HCT116 (cell line): ENCODE measurements around the gene EMB. TPM values are rescaled to one million over a fixed set of nuclear protein-coding genes. Genes with fewer than 3 reads are reported as not detected.
"Not testable (repeated sequence)": the region's sequence is repeated elsewhere in the genome, so short reads cannot be mapped to it uniquely, and the experiment has no call there.

Experiments
- ATAC-seq: fragments of 200-7000 bp; cut with Tn5 transposase; 2 replicates; pipeline ENCODE4 v1.9.1; 2020; ENCODE audit warnings: mild to moderate bottlenecking, moderate library complexity
- BruUV-seq: library from RNA; stranded (reverse); fragments of 400-500 nt; replicated peaks from 2 replicates; lab custom pipeline; 2021; lab: Mats Ljungman, UMichigan
- CTCF ChIA-PET: fragments of 300-600 bp; sonication (Branson Sonifier 250); formaldehyde crosslinking; loops from one replicate; lab custom pipeline; 2021; ENCODE audit warnings: antibody characterized with exemption; lab: Charles Lee
- POLR2A ChIA-PET: fragments of 300-600, 350-600 bp; sonication (Branson Sonifier 250); formaldehyde crosslinking; loops from one replicate; lab custom pipeline; 2021; ENCODE audit warnings: antibody characterized with exemption; lab: Charles Lee
- RAD21 ChIA-PET, 2 experiments: fragments of 300-600 bp; sonication (Branson Sonifier 250); formaldehyde crosslinking; loops; one replicate each; lab custom pipeline; 2023; ENCODE audit warnings: low total read pairs in 2 of 2; ENCODE audit not compliant: uncharacterized antibody in 2 of 2, unreplicated experiment in 2 of 2, low non-redundant PET in 1 of 2; lab: Charles Lee
- DNase-seq: peaks from one replicate; pipeline ENCODE4 v3.0.0-alpha.2; 2010; ENCODE audit warnings: low read depth, low spot score
- H2AFZ ChIP-seq: fragments of 200-600 bp; shearing (Covaris generic), sonication (generic); 2 replicates; pipeline ENCODE4 v1.6.1; 2017; ENCODE audit warnings: low read depth, mixed run types, mixed read lengths, antibody characterized with exemption, low read length; ENCODE audit not compliant: poor library complexity, severe bottlenecking
- H3K27ac ChIP-seq: 2 replicates; pipeline ENCODE4 v1.5.1; 2012; ENCODE audit warnings: low read depth, low read length
- H3K27me3 ChIP-seq: fragments of 200-600 bp; sonication (generic); 2 replicates; pipeline ENCODE4 v1.6.1; 2016; ENCODE audit warnings: mixed run types, low read length, mixed read lengths; ENCODE audit not compliant: insufficient read depth
- H3K36me3 ChIP-seq, 2 experiments: fragments of 200-500 bp in 1 of 2; fragments of 200-600 bp in 1 of 2; sonication (Bioruptor generic) in 1 of 2; sonication (generic) in 1 of 2; 2 replicates each; pipeline versions ENCODE4 v1.5.1 to v1.6.1; 2014 to 2016; ENCODE audit warnings: low read length in 2 of 2, inconsistent platforms in 1 of 2, mixed read lengths in 1 of 2, mixed run types in 1 of 2; ENCODE audit not compliant: insufficient read depth in 2 of 2, control insufficient read depth in 1 of 2
- H3K4me1 ChIP-seq, 2 experiments: fragments of 200-600 bp in 1 of 2; sonication (generic) in 1 of 2; 2 replicates each; pipeline versions ENCODE4 v1.5.1 to v1.6.1; 2012 to 2017; ENCODE audit warnings: low read length in 2 of 2, inconsistent platforms in 1 of 2, mild to moderate bottlenecking in 1 of 2, mixed read lengths in 1 of 2, mixed run types in 1 of 2, moderate library complexity in 1 of 2; ENCODE audit not compliant: insufficient read depth in 2 of 2, control insufficient read depth in 1 of 2
- H3K4me2 ChIP-seq: fragments of 200-600 bp; sonication (generic); 2 replicates; pipeline ENCODE4 v1.6.1; 2017; ENCODE audit warnings: mixed run types, low read length, mixed read lengths
- H3K4me3 ChIP-seq, 2 experiments: fragments of 200-600 bp in 1 of 2; sonication (generic) in 1 of 2; replicated peaks in 1 of 2; 2 replicates each; pipeline ENCODE4 v1.5.1; 2011 to 2016; ENCODE audit warnings: low read length in 2 of 2, control low read depth in 1 of 2, low read depth in 1 of 2, mild to moderate bottlenecking in 1 of 2, mixed read lengths in 1 of 2, mixed run types in 1 of 2
- H3K79me2 ChIP-seq: fragments of 200-600 bp; sonication (generic); 2 replicates; pipeline ENCODE4 v1.6.1; 2017; ENCODE audit warnings: mild to moderate bottlenecking, mixed run types, low read length, moderate library complexity, mixed read lengths; ENCODE audit not compliant: insufficient read depth
- H3K9ac ChIP-seq: fragments of 200-600 bp; sonication (generic); 2 replicates; pipeline ENCODE4 v1.6.1; 2016; ENCODE audit warnings: low read length, mixed read lengths
- H3K9me2 ChIP-seq: fragments of 200-600 bp; sonication (generic), shearing (Covaris generic); 2 replicates; pipeline ENCODE4 v1.6.1; 2017; ENCODE audit warnings: mixed run types, mild to moderate bottlenecking, moderate library complexity; ENCODE audit not compliant: insufficient read depth
- H3K9me3 ChIP-seq, 2 experiments: fragments of 200-500 bp in 1 of 2; fragments of 200-600 bp in 1 of 2; sonication (Bioruptor generic) in 1 of 2; sonication (generic) in 1 of 2; 2 replicates each; pipeline ENCODE4 v1.6.1; 2014 to 2017; ENCODE audit warnings: low read length in 2 of 2, mixed read lengths in 2 of 2, inconsistent platforms in 1 of 2, low read depth in 1 of 2, mild to moderate bottlenecking in 1 of 2, mixed run types in 1 of 2, moderate library complexity in 1 of 2; ENCODE audit not compliant: control insufficient read depth in 1 of 2, insufficient read depth in 1 of 2
- H4K20me1 ChIP-seq: fragments of 200-600 bp; sonication (generic), shearing (Covaris generic); 2 replicates; pipeline ENCODE4 v1.6.1; 2017; ENCODE audit warnings: mixed run types, mild to moderate bottlenecking, moderate library complexity; ENCODE audit not compliant: insufficient read depth
- EZH2 ChIP-seq: fragments of 200-600 bp; sonication (generic); IDR thresholded peaks from 2 replicates; pipeline ENCODE4 v1.6.1; 2017; ENCODE audit warnings: antibody characterized with exemption, mixed run types
- SIN3A ChIP-seq: IDR thresholded peaks from 2 replicates; pipeline ENCODE4 v1.6.1; 2012; ENCODE audit warnings: low read depth
- intact Hi-C: fragments of 100-400 bp; cut with micrococcal nuclease; formaldehyde crosslinking; loops from 2 replicates; pipeline ENCODE4 v1.10.0; 2022
- total RNA-seq: library from RNA; stranded (reverse); gene quantifications from one replicate; pipeline ENCODE4 v1.2.1, GENCODE V29; 2021; ENCODE audit not compliant: unreplicated experiment

The EMB gene
- total RNA-seq, 1 experiment from 2014 or later: 15.2 TPM

DNA sequence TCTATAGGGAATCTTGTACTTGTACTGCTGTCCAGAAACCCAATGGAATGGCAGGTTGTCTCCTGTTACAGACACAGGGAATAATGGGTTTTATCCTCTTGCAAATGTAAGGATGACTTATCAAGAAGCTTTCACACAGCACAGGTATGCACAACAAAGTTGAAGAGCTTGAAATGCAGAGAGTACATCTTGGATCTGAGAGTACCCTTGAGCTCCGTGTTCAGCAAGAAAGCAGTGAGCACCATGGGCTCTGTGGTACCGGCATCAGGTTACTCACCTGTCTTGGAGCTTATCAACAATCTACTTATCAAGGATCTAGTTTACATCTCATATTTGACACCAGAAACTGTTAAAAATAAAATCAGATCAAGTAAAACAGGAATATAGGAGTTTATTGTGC lies 22.0 kb upstream of the EMB start:
- DNase-seq (no peak), ATAC-seq (no peak)
- no peaks in the 10 kb centered on the region for H3K36me3 ChIP-seq
- H3K27me3 ChIP-seq: no peaks in the 10 kb centered on the region
- H3K9ac ChIP-seq: no peak overlapping the region
- H3K4me1 ChIP-seq: no peaks in the 10 kb centered on the region
- no peak overlapping the region for H2AFZ ChIP-seq
- H3K79me2 ChIP-seq: no peaks in the 10 kb centered on the region
- H3K4me3 ChIP-seq: no peak overlapping the region
- CTCF ChIA-PET: no interaction called here
- no peak overlapping the region for H3K27ac ChIP-seq
- RAD21 ChIA-PET: no interaction called here
- POLR2A ChIA-PET: no interaction called here
- TF ChIP-seq SIN3A (no peak), EZH2 (no peak)
- intact Hi-C loops: no loop called here
- no TSS peak for BruUV-seq
- no peaks in the 10 kb centered on the region for H4K20me1 ChIP-seq
- no peaks in the 10 kb centered on the region for H3K9me2 ChIP-seq
- no peaks in the 10 kb centered on the region for H3K9me3 ChIP-seq
- no peak overlapping the region for H3K4me2 ChIP-seq

DNA sequence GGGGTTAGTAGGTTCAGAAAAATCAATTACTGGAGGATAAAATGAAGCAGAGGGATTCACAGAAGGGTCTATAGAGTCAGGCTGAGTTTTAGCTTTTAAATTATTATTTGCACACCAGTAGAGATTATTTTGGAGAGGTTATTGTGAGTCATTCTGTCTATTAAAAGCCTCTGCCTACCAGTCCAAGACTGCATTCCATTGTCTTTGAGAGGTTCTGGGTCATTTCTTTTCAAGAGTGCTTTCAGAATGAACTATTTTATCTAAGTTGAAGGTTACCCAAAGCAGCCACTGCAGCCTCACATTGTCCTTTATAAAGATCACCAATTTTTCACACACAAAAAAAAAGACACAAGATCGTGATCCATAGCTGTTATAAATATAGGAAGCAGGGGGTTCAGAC lies 21.5 kb upstream of the EMB start:
- H3K9me2 ChIP-seq, H3K4me1 ChIP-seq, RAD21 ChIA-PET, H3K9me3 ChIP-seq, intact Hi-C loops, H3K9ac ChIP-seq, CTCF ChIA-PET, BruUV-seq, H3K27me3 ChIP-seq, H2AFZ ChIP-seq, H3K79me2 ChIP-seq, H3K36me3 ChIP-seq, POLR2A ChIA-PET, H3K27ac ChIP-seq, H3K4me2 ChIP-seq, H3K4me3 ChIP-seq, DNase-seq, ATAC-seq, H4K20me1 ChIP-seq: not testable (repeated sequence)

DNA sequence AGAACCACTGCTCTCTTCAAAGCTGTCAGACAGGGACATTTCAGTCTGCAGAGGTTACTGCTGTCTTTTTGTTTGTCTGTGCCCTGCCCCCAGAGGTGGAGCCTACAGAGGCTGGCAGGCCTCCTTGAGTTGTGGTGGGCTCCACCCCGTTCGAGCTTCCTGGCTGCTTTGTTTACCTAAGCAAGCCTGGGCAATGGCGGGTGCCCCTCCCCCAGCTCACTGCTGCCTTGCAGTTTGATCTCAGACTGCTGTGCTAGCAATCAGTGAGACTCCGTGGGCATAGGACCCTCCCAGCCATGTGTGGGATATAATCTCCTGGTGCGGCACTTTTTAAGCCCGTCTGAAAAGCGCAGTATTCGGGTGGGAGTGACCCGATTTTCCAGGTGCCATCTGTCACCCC lies 17.3 kb upstream of the EMB start:
- DNase-seq: not testable (repeated sequence)

DNA sequence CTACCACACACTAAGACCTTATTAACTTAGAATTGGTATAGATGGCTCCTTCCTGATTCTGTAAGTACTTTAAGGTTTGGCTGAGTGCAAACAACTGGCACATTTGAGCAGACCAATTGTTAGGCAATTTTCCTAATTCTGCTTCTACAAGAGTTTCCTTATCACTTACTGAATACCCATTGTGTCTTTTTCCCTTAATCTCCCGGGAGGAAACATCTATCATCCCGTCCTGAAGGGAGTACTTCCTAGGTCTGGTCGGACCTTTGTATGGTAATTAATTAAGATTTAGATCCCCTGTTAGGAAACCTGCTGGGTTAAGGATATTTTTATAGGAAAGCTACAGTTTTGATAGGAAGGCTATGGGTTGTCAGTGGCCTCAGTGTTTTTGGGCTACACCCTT lies 8.2 kb upstream of the EMB start:
- H3K9me2 ChIP-seq, DNase-seq, POLR2A ChIA-PET, H2AFZ ChIP-seq, H3K9me3 ChIP-seq, H3K4me2 ChIP-seq, CTCF ChIA-PET, H3K9ac ChIP-seq, H3K27me3 ChIP-seq, H3K79me2 ChIP-seq, RAD21 ChIA-PET, H3K4me3 ChIP-seq, H3K4me1 ChIP-seq, BruUV-seq, ATAC-seq, intact Hi-C loops, H4K20me1 ChIP-seq, H3K27ac ChIP-seq, H3K36me3 ChIP-seq: not testable (repeated sequence)

More for the DNA sequence above, 17.3 kb upstream of the EMB start:
- H3K9me2 ChIP-seq, H4K20me1 ChIP-seq, H3K4me3 ChIP-seq, H3K9ac ChIP-seq, POLR2A ChIA-PET, H2AFZ ChIP-seq, intact Hi-C loops, CTCF ChIA-PET, H3K27ac ChIP-seq, BruUV-seq, H3K9me3 ChIP-seq, H3K27me3 ChIP-seq, ATAC-seq, H3K4me1 ChIP-seq, RAD21 ChIA-PET, H3K4me2 ChIP-seq, H3K36me3 ChIP-seq, H3K79me2 ChIP-seq: not testable (repeated sequence)
